ENCODE measurements around the gene PTH1R.

The PTH1R gene

GRCh38 chr3:46952813-46953212 lies 75.3 kb downstream of the PTH1R start:
- DNase-seq: no peak

Data from NCI-H748 treated with DMSO at 0.1 percent for 48 hours (cell line).